Ectodermal cell (in vitro differentiated cells): ENCODE results near the gene PPARD.

Experiments
- H3K27ac ChIP-seq: 2 replicates; pipeline ENCODE4 v1.7.0; 2013; ENCODE audit warnings: mild to moderate bottlenecking, low read depth, low read length; ENCODE audit not compliant: insufficient read depth, poor library complexity, severe bottlenecking
- H3K27me3 ChIP-seq: 2 replicates; pipeline ENCODE4 v1.7.0; 2013; ENCODE audit warnings: mild to moderate bottlenecking, low read length; ENCODE audit not compliant: insufficient read depth, control insufficient read depth, poor library complexity, severe bottlenecking
- H3K36me3 ChIP-seq: one replicate; pipeline ENCODE4 v1.7.0; 2013; ENCODE audit warnings: low read length; ENCODE audit not compliant: control insufficient read depth, insufficient read depth
- H3K4me1 ChIP-seq: one replicate; pipeline ENCODE4 v1.7.0; 2013; ENCODE audit warnings: low read length; ENCODE audit not compliant: control insufficient read depth, insufficient read depth
- H3K4me3 ChIP-seq: 2 replicates; pipeline ENCODE4 v1.7.0; 2013; ENCODE audit warnings: low read depth, low read length, control low read depth; ENCODE audit not compliant: insufficient read depth
- H3K9me3 ChIP-seq: 2 replicates; pipeline ENCODE4 v1.7.0; 2013; ENCODE audit warnings: mild to moderate bottlenecking, low read length, moderate library complexity; ENCODE audit not compliant: control insufficient read depth
- WGBS, 2 experiments: methylation state at CpG; one replicate each; pipeline ENCODE4 v1.1.7; 2013; ENCODE audit warnings: missing lambda C conversion rate in 2 of 2; 5-methylcytosine and 5-hydroxymethylcytosine counted together

The PPARD gene

GRCh38 chr6:35409245-35409644 is 66.9 kb downstream of the PPARD start:
- no peak overlapping the region for H3K4me3 ChIP-seq
- WGBS, 2 experiments = 92 to 94% methylated on average over 3 to 4 of the region's 5 CpGs

GRCh38 chr6:35410131-35410530 is 67.8 kb downstream of the PPARD start:
- WGBS, 2 experiments = 62 to 67% methylated on average over 3 of the region's 3 CpGs
- Histone ChIP-seq H3K36me3 (no peaks in the 10 kb centered on the region), H3K9me3 (no peaks in the 10 kb centered on the region), H3K27ac (no peak overlapping the region), H3K4me1 (peaks cover 11% of the 10 kb centered on the region), H3K4me3 (no peak overlapping the region), H3K27me3 (no peaks in the 10 kb centered on the region)

More at GRCh38 chr6:35409245-35409644, 66.9 kb downstream of the PPARD start:
- no peaks in the 10 kb centered on the region for H3K27me3 ChIP-seq
- no peaks in the 10 kb centered on the region for H3K9me3 ChIP-seq
- no peak overlapping the region for H3K27ac ChIP-seq
- peaks cover 5% of the 10 kb centered on the region for H3K4me1 ChIP-seq
- no peaks in the 10 kb centered on the region for H3K36me3 ChIP-seq

- Histone ChIP-seq H3K36me3 (no peaks in the 10 kb centered on the region), H3K4me1 (peaks cover 11% of the 10 kb centered on the region), H3K27me3 (no peaks in the 10 kb centered on the region), H3K9me3 (no peaks in the 10 kb centered on the region), H3K27ac (no peak overlapping the region), H3K4me3 (no peak overlapping the region)
- 92 to 93% methylated on average over 9 of the region's 9 CpGs for WGBS, 2 experiments
Measured at GRCh38 chr6:35411066-35411465, 68.7 kb downstream of the PPARD start.

GRCh38 chr6:35412102-35412501 is 69.7 kb downstream of the PPARD start:
- H3K27ac ChIP-seq = no peak overlapping the region
- WGBS, 2 experiments = 90 to 92% methylated on average over 8 of the region's 8 CpGs
- no peak overlapping the region for H3K4me3 ChIP-seq
- H3K36me3 ChIP-seq = no peaks in the 10 kb centered on the region
- H3K9me3 ChIP-seq = no peaks in the 10 kb centered on the region
- H3K27me3 ChIP-seq = no peaks in the 10 kb centered on the region
- peaks cover 6% of the 10 kb centered on the region for H3K4me1 ChIP-seq

GRCh38 chr6:35413911-35414310 is 71.6 kb downstream of the PPARD start:
- Histone ChIP-seq H3K4me1 (peaks cover 6% of the 10 kb centered on the region), H3K27ac (no peak overlapping the region), H3K27me3 (no peaks in the 10 kb centered on the region), H3K4me3 (no peak overlapping the region), H3K36me3 (no peaks in the 10 kb centered on the region), H3K9me3 (no peaks in the 10 kb centered on the region)
- WGBS, 2 experiments = 93 to 95% methylated on average over 6 of the region's 6 CpGs

- H3K4me3 ChIP-seq = no peak overlapping the region
- H3K36me3 ChIP-seq = no peaks in the 10 kb centered on the region
- no peaks in the 10 kb centered on the region for H3K9me3 ChIP-seq
- peaks cover 6% of the 10 kb centered on the region for H3K4me1 ChIP-seq
- H3K27me3 ChIP-seq = no peaks in the 10 kb centered on the region
- H3K27ac ChIP-seq = no peak overlapping the region
- 64 to 71% methylated on average over 7 of the region's 7 CpGs for WGBS, 2 experiments
Measured at GRCh38 chr6:35415065-35415891, 72.9 kb downstream of the PPARD start.

GRCh38 chr6:35417979-35418661 is 75.8 kb downstream of the PPARD start:
- 94 to 95% methylated on average over 14 of the region's 14 CpGs for WGBS, 2 experiments
- Histone ChIP-seq H3K36me3 (no peaks in the 10 kb centered on the region), H3K9me3 (no peaks in the 10 kb centered on the region), H3K27me3 (no peaks in the 10 kb centered on the region), H3K4me1 (peaks cover 6% of the 10 kb centered on the region), H3K4me3 (no peak overlapping the region), H3K27ac (no peak overlapping the region)

- no peaks in the 10 kb centered on the region for H3K9me3 ChIP-seq
- peaks cover 6% of the 10 kb centered on the region for H3K4me1 ChIP-seq
- H3K4me3 ChIP-seq = no peak overlapping the region
- 77 to 79% methylated on average over 5 of the region's 5 CpGs for WGBS, 2 experiments
- H3K36me3 ChIP-seq = no peaks in the 10 kb centered on the region
- H3K27ac ChIP-seq = no peak overlapping the region
- H3K27me3 ChIP-seq = no peaks in the 10 kb centered on the region
Measured at GRCh38 chr6:35419417-35419816, 77.1 kb downstream of the PPARD start.

GRCh38 chr6:35419961-35420360 is 77.6 kb downstream of the PPARD start:
- no peak overlapping the region for H3K4me3 ChIP-seq
- no peaks in the 10 kb centered on the region for H3K36me3 ChIP-seq
- H3K4me1 ChIP-seq = peaks cover 1% of the 10 kb centered on the region
- no peak overlapping the region for H3K27ac ChIP-seq
- H3K27me3 ChIP-seq = no peaks in the 10 kb centered on the region
- 95 to 96% methylated on average over 14 of the region's 14 CpGs for WGBS, 2 experiments
- H3K9me3 ChIP-seq = no peaks in the 10 kb centered on the region

- Histone ChIP-seq H3K4me3 (no peak overlapping the region), H3K27ac (no peak overlapping the region), H3K36me3 (peaks cover 4% of the 10 kb centered on the region), H3K4me1 (no peaks in the 10 kb centered on the region), H3K9me3 (no peaks in the 10 kb centered on the region), H3K27me3 (no peaks in the 10 kb centered on the region)
- 90 to 95% methylated on average over 3 of the region's 3 CpGs for WGBS, 2 experiments
Measured at GRCh38 chr6:35425284-35425683, 82.9 kb downstream of the PPARD start.
